HG02852 (cell line): Measurements from ENCODE around the gene LIG4.

ENCODE experiments used
- ATAC-seq: cut with Tn5 transposase; IDR thresholded peaks from one replicate; pipeline ENCODE4 v1.9.1; 2021; ENCODE audit warnings: mild to moderate bottlenecking, moderate library complexity; ENCODE audit not compliant: unreplicated experiment

The LIG4 gene

GRCh38 chr13:108194435-108194936 is 20.9 kb downstream of the LIG4 start:
- ATAC-seq: no peak

- ATAC-seq: no peak
Observed at GRCh38 chr13:108193806-108194205, 21.5 kb downstream of the LIG4 start.

- no peak for ATAC-seq
Observed at GRCh38 chr13:108190897-108191296, 24.4 kb downstream of the LIG4 start.

- ATAC-seq: no peak
Observed at GRCh38 chr13:108188260-108188659, 27.1 kb downstream of the LIG4 start.

GRCh38 chr13:108185223-108185622 is 30.1 kb downstream of the LIG4 start:
- no peak for ATAC-seq

GRCh38 chr13:108182652-108183051 is 32.7 kb downstream of the LIG4 start:
- no peak for ATAC-seq

- no peak for ATAC-seq
Observed at GRCh38 chr13:108178078-108178477, 37.3 kb downstream of the LIG4 start.

GRCh38 chr13:108176685-108177274 is 38.6 kb downstream of the LIG4 start:
- ATAC-seq: peak; percentile 76

- no peak for ATAC-seq
Observed at GRCh38 chr13:108168929-108169328, 46.4 kb downstream of the LIG4 start.

GRCh38 chr13:108166078-108166477 is 49.3 kb downstream of the LIG4 start:
- ATAC-seq: no peak

- ATAC-seq: no peak
Observed at GRCh38 chr13:108158746-108159145, 56.6 kb downstream of the LIG4 start.
